Fibroblast of villous mesenchyme (primary cell): ENCODE measurements around the gene ATE1. TPM values are rescaled to one million over a fixed set of nuclear protein-coding genes. Genes with fewer than 3 reads are reported as not detected.
A peak's percentile ranks its signal among the peaks of the same experiment; 100 is the strongest.

Experiments used
- DNase-seq: peaks from one replicate; pipeline ENCODE4 v3.0.0-alpha.2; 2010; ENCODE audit warnings: low read depth
- H3K4me3 ChIP-seq: 2 replicates; pipeline ENCODE4 v1.5.1; 2011; ENCODE audit warnings: low read depth, mild to moderate bottlenecking, low read length
- CTCF ChIP-seq: IDR thresholded peaks from 2 replicates; pipeline ENCODE4 v1.5.1; 2012; ENCODE audit warnings: low read depth, mild to moderate bottlenecking, low read length; ENCODE audit not compliant: insufficient read depth
- total RNA-seq: library from RNA; depleted of rRNA; stranded (reverse); fragments of >200 nt; gene quantifications from 2 replicates; pipeline ENCODE4 v1.2.3, GENCODE V29; 2012

The ATE1 gene
- total RNA-seq, 1 donor: 33.2 TPM

GRCh38 chr10:121735263-121735662 is 192.6 kb downstream of the ATE1 start:
- no peak for DNase-seq
- TF ChIP-seq CTCF: no peak
- no peak overlapping the region for H3K4me3 ChIP-seq

GRCh38 chr10:121734589-121735045 is 193.2 kb downstream of the ATE1 start:
- TF ChIP-seq CTCF: peak; percentile 70
- H3K4me3 ChIP-seq: no peak overlapping the region
- no peak for DNase-seq

GRCh38 chr10:121732656-121733445 is 195.0 kb downstream of the ATE1 start:
- TF ChIP-seq CTCF: no peak
- no peak overlapping the region for H3K4me3 ChIP-seq
- DNase-seq: no peak

GRCh38 chr10:121732172-121732571 is 195.7 kb downstream of the ATE1 start:
- no peak for DNase-seq
- H3K4me3 ChIP-seq: no peak overlapping the region
- no peak for TF ChIP-seq CTCF

- DNase-seq: no peak
- TF ChIP-seq CTCF: no peak
- H3K4me3 ChIP-seq: no peak overlapping the region
These were observed 203.5 kb downstream of the ATE1 start for GRCh38 chr10:121724282-121724681.

GRCh38 chr10:121722665-121723064 is 205.2 kb downstream of the ATE1 start:
- H3K4me3 ChIP-seq: no peak overlapping the region
- no peak for TF ChIP-seq CTCF
- no peak for DNase-seq

- no peak for DNase-seq
- no peak for TF ChIP-seq CTCF
- H3K4me3 ChIP-seq: no peak overlapping the region
These were observed 206.6 kb downstream of the ATE1 start for GRCh38 chr10:121721257-121721656.
